ENCODE data around the gene RPP40. TPM values are rescaled to one million over a fixed set of nuclear protein-coding genes. Genes with fewer than 3 reads are reported as not detected.
"Not testable (repeated sequence)": the region's sequence is repeated elsewhere in the genome, so short reads cannot be mapped to it uniquely, and the experiment has no call there.

Gene RPP40
- total RNA-seq, 1 donor from 2014 or later = 4.2 TPM

DNA sequence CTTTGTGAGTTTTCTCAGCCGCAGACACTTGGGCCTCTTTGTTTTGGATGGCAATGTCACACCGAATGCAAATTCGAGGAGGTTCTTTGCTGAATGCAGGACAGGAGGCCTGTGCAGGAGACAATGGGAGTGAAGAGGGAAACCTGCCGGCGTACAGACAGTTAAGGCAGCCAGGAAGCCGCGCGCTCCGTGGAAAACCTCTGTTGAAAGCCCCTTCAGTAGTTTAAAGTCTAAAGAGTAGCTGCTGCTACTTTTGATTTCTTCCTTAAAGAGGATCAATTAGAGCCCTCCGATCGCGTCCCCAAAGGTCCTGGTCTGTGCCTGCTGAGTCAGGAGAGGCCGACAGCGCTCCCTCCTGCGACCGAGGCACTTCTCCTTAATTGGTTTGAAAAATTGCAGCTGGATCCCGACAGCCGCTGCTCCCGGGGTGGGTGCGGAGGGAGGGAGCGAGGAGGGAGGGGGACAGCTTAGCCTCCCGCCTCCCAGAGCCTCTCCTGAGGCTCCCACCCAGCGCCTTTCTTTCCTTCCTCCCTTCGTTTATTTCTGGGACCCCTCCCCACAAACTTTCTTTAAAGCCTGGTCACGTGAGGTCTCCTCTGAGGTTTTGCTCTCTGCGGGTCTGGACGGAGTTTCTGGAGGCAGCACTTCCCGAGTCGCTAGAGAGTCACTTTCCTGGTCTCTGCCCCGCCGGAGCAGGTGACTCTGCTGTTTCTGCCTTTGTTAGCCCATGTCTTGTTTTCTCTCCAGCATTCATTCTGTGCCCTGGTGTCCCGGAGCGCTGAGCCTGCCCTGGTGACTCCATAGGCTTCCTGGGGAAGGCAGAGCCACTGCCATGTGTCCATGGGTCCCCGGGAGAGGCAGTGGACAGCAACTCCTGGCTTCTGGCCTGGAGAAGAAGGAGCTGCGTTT, 22.3 kb upstream of the RPP40 start:
- ATAC-seq (peak; percentile 85), DNase-seq (ENCODE audit: missing footprints) (peak; percentile 80)
- intact Hi-C loops (cut with DNase I) = no loop called here

GRCh38 chr6:5023923-5024322, 20.1 kb upstream of the RPP40 start:
- intact Hi-C loops (cut with DNase I) = no loop called here
- DNase-seq (ENCODE audit: missing footprints) (no peak), ATAC-seq (no peak)

- ATAC-seq (no peak), DNase-seq (ENCODE audit: missing footprints) (no peak)
- intact Hi-C loops (cut with DNase I) = no loop called here
Measured at GRCh38 chr6:5020142-5020541, 16.3 kb upstream of the RPP40 start.

GRCh38 chr6:5014072-5014561, 10.3 kb upstream of the RPP40 start:
- DNase-seq (ENCODE audit: missing footprints) (no peak), ATAC-seq (no peak)
- intact Hi-C loops (cut with DNase I) = no loop called here

GRCh38 chr6:5012519-5012918, 8.7 kb upstream of the RPP40 start:
- intact Hi-C loops (cut with DNase I) = no loop called here
- ATAC-seq = no peak
- DNase-seq (ENCODE audit: missing footprints) = no peak

GRCh38 chr6:5011346-5011745, 7.5 kb upstream of the RPP40 start:
- intact Hi-C loops (cut with DNase I) = no loop called here
- ATAC-seq (no peak), DNase-seq (ENCODE audit: missing footprints) (no peak)

- no peak for ATAC-seq
- no peak for DNase-seq (ENCODE audit: missing footprints)
- intact Hi-C loops (cut with DNase I) = no loop called here
Measured at GRCh38 chr6:5007531-5007930, 3.7 kb upstream of the RPP40 start.

- ATAC-seq (no peak), DNase-seq (ENCODE audit: missing footprints) (no peak)
- intact Hi-C loops (cut with DNase I) = no loop called here
Measured at GRCh38 chr6:5006222-5006621, 2.4 kb upstream of the RPP40 start.

GRCh38 chr6:5005038-5005433, 1.2 kb upstream of the RPP40 start:
- intact Hi-C loops (cut with DNase I); DNase-seq (ENCODE audit: missing footprints); ATAC-seq: not testable (repeated sequence)

- intact Hi-C loops (cut with DNase I) = no loop called here
- ATAC-seq (no peak), DNase-seq (ENCODE audit: missing footprints) (no peak)
Measured at GRCh38 chr6:5004373-5005037, 668 bp upstream of the RPP40 start.

DNA sequence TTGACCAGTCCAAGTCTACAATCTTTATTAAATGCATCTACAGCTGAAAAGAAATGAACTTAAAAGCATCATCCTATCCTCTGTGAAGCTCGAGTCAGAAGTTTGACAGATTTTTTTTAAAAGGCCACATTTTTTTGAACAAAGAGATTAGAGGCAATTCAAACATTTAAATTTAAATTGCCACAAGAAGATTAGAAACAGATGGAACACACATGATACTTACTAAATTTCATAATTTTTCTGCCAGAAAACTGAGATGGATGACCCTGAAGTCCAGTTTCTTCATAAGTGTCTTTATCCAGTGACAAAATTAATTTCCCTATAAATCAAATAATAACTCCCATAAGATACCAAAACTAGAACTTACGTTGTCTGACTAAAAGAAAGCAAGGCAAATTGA, 4.3 kb downstream of the RPP40 start:
- DNase-seq (ENCODE audit: missing footprints) (no peak), ATAC-seq (no peak)
- intact Hi-C loops (cut with DNase I) = no loop called here

GRCh38 chr6:4997862-4998261, 6.0 kb downstream of the RPP40 start:
- DNase-seq (ENCODE audit: missing footprints) (no peak), ATAC-seq (no peak)
- intact Hi-C loops (cut with DNase I) = no loop called here

- intact Hi-C loops (cut with DNase I) = no loop called here
- no peak for ATAC-seq
Measured at GRCh38 chr6:4994741-4995140, 9.1 kb downstream of the RPP40 start.

GRCh38 chr6:4987432-4987831, 16.4 kb downstream of the RPP40 start:
- intact Hi-C loops (cut with DNase I) = no loop called here
- DNase-seq (ENCODE audit: missing footprints) = no peak
- no peak for ATAC-seq

More at GRCh38 chr6:4994741-4995140, 9.1 kb downstream of the RPP40 start:
- DNase-seq (ENCODE audit: missing footprints) = peak; percentile 14

DNA sequence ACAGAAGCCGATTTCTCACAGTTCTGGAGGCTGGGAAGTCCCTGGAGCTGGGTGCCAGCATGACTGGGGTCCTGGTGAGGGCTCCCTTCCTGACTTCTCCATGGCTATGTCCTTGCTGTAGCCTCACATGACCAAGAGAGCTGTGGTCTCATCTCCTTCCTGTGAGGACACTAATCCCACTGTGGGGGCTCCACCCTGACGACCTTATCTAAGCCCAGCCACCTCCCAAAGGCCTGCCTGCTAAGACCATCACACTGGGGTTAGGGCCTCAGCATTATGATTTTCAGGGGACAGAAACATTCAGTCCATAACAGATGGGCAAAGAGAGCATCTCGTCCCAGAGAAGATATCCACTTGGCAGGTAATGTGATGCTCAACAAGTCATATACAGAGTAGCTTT, 16.8 kb downstream of the RPP40 start:
- intact Hi-C loops (cut with DNase I) = no loop called here
- ATAC-seq (no peak), DNase-seq (ENCODE audit: missing footprints) (no peak)

DNA sequence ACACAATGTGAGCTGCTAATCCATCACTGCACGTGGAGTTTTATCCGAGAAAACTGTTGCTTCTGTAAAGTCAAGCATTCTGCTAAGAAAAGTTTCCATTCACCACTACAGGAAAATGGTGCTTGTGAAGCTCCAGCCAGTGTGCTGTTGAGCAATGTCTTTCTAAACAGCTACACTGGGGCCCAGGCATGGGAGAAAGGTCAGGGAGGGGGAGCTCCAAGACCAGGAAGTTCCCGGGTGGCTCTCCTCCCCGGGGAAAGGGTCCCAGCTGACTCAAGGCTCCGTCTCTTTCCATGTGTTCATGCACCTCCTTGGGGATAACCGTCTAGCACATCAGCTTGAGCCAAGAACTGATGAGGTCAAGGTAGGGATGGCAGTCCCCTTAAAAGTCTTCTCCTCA, 20.5 kb downstream of the RPP40 start:
- ATAC-seq (no peak), DNase-seq (ENCODE audit: missing footprints) (no peak)
- intact Hi-C loops (cut with DNase I) = no loop called here

GRCh38 chr6:4981761-4982160, 22.1 kb downstream of the RPP40 start:
- DNase-seq (ENCODE audit: missing footprints) = no peak
- intact Hi-C loops (cut with DNase I) = no loop called here
- ATAC-seq = no peak

DNA sequence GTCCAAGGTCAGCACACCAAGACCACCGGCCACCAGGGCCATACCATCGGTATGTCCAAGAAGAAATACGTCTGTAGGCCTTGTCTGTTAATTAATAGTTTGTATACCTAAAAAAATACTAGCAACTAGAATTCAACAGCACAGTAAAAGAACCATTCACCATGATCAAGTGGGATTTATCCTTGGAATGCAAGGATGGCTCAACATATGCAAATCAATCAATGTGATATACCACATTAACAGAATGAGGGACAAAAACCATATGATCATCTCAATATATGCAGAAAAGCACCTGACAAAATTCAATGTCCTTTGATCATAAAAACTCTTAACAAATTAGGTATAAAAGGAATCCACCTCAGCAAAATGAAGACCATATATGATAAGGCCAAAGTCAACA, 24.4 kb downstream of the RPP40 start:
- ATAC-seq = no peak
- intact Hi-C loops (cut with DNase I) = no loop called here

DNA sequence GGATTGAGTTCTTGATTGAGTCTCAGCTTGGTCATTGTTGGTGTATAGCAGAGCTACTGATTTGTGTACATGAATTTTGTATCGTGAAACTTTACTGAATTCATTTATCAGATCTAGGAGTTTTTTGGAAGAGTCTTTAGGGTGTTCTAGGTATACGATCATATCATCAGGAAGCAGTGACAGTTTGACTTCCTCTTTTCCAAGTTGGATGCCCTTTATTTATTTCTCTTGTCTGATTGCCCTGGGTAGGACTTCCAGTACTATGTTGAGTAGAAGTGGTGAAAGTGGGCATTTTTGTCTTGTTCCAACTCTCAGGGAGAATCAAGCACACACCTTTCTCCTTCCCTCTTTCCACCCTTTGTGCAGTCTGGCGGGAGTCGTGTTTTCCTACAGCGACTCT, 26.4 kb downstream of the RPP40 start:
- DNase-seq (ENCODE audit: missing footprints) (no peak), ATAC-seq (no peak)
- intact Hi-C loops (cut with DNase I) = no loop called here

More for the DNA sequence above, 24.4 kb downstream of the RPP40 start:
- DNase-seq (ENCODE audit: missing footprints) = no peak

- ATAC-seq (no peak), DNase-seq (ENCODE audit: missing footprints) (no peak)
- intact Hi-C loops (cut with DNase I) = no loop called here
Measured at GRCh38 chr6:4975506-4975905, 28.3 kb downstream of the RPP40 start.

Measured in Right ventricle myocardium inferior (tissue), 1 donor.